KBM-7 (cell line): ENCODE results near the gene POMT1.
A peak's percentile ranks its signal among the peaks of the same experiment; 100 is the strongest.

Experiments
- DNase-seq: peaks from one replicate; pipeline ENCODE4 v3.0.0-alpha.2; 2015
- in situ Hi-C: fragments of 300-500 bp; cut with MboI; formaldehyde crosslinking; loops from 2 replicates; pipeline ENCODE4 v1.14.3; 2020; ENCODE audit warnings: low sequenced_read_pairs, low pct_unique_long_range_greater_than_20kb, mixed read lengths

POMT1 gene

GRCh38 chr9:131520503-131520902, 17.8 kb downstream of the POMT1 start:
- DNase-seq = no peak
- in situ Hi-C loops = no loop called here

GRCh38 chr9:131521203-131521602, 18.5 kb downstream of the POMT1 start:
- no peak for DNase-seq
- in situ Hi-C loops = no loop called here

- in situ Hi-C loops = no loop called here
- DNase-seq = no peak
These were observed 19.1 kb downstream of the POMT1 start for GRCh38 chr9:131521822-131522221.

GRCh38 chr9:131522257-131523085, 19.8 kb downstream of the POMT1 start:
- in situ Hi-C loops = no loop called here

DNA sequence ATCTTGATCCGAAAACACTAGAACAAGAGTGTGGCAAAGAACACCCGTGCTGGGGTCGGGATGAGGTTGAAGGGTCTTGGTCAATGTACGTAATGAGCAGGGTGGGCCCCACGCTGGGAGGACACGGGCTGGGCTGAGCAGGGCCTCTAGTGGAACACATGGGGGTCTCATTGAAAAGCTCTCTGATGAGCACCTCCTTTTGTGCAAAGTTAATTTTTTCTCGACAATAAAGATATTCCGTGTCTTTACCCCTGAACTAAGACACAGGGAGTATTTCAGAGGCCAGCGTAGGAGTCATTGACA, 20.3 kb downstream of the POMT1 start:
- in situ Hi-C loops = no loop called here
- DNase-seq = no peak

More at GRCh38 chr9:131522257-131523085, 19.8 kb downstream of the POMT1 start:
- no peak for DNase-seq

DNA sequence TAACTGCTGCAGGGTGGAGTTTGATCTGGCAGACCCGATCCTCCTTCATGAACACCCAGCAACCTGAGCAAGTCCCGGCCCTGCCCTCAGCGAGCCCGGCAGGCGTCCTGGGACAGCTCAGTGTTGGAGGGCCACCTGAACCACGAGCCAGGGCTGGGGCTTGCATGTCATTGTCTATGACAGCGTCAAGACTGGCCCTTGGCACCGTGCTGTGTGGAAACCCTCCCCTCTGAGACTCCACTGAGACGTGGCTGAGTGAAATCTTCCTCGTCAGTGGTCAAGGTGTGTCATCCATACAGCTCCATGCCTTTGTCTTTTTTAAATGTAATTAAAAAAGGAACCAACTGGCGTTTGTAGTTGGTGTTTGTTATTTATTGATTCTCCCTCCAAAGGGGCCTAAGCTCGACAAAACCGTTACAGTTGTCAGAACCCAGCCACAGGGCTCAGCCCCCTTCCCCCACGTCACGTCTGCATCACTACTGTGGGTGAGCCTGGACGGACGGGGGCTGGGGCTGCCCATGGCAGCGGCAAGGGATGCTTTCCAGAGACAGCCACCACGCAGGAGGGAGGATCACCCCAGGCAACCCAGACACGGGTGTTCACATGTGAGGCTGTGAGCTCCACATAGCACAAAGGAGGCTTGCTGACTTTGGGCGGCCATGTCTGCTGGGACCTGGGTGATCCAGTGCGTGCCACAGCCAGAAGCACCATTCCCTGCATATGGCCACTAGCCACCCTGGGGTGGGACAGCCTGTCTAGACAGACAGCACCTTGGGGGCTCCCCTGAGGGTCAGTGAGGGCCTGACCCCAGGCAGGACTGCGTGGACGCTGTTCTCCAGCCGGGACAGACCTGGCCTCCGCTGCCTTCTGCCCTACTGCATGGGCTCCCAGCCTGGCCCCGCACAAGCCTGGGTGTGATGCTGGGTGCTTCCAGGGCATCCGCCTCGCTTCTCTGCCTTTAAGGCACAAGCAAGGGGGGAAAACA, 21.0 kb downstream of the POMT1 start:
- no peak for DNase-seq
- in situ Hi-C loops = no loop called here

- in situ Hi-C loops = no loop called here
- DNase-seq = no peak
These were observed 22.1 kb downstream of the POMT1 start for GRCh38 chr9:131524665-131525315.

DNA sequence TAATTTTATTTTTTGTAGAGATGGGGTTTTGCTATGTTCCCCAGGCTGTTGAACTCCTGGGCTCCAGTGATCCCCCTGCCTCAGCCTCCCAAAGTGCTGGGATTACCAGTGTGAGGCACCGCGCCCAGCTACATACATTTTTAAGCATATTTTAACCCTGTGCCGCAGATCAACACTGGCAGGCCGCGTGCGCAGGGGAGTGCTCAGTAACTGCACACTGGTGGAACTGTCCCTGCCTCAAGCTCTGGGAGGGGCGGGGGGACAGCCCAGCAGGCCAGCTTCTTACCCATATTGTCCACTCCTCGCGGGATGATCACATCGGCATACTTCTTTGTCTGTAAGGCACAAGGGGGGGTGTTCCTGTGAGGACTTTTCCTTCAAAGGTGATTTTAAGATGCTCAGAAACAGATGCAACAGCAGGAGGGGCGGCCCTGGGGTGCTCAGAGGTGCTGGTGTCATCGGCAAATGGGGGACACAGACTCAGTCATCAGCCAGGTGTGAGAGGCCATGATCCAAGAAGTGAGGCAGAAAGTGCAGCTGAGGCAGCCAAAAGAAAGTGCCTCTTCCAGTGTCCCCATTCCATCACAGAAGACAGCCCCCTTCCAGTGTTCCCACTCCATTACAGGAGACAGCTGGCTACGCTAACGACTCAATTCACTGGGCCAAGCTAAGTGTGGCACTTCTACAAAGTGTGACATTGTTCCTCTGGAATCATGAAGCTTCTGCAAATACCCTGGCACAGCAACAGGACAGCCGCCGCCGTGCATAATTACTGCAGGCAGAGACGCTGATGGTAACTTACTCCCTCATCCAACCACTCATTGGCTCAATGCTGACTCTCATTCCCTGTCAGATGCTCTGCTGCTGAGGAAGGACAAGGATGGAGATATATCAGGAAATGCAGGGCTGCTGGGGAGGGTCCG, 23.2 kb downstream of the POMT1 start:
- in situ Hi-C loops = no loop called here
- no peak for DNase-seq

DNA sequence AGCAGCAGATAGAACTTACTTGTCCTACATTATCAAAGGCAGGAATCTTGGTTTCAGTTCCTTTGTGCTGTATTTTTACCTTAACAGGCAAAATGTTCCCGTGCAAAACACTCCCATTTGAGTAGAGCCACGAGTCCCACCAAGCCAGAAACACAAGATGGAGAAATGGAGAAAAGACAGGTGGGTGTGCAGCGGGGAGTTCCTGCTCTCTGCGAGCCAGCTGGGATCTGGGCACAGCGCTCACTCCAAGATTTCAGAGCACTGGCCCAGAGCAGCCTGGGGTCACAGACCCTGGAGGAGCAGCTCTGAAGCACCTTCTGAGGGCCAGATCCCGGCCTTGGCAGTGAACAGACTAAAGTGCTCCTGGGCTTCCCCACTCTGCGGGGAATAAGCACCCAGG, 25.5 kb downstream of the POMT1 start:
- DNase-seq = no peak
- in situ Hi-C loops = no loop called here

- DNase-seq = no peak
- in situ Hi-C loops = no loop called here
These were observed 26.3 kb downstream of the POMT1 start for GRCh38 chr9:131528886-131529505.

- in situ Hi-C loops = no loop called here
- DNase-seq = no peak
These were observed 27.2 kb downstream of the POMT1 start for GRCh38 chr9:131529597-131530545.

GRCh38 chr9:131530546-131530919, 27.8 kb downstream of the POMT1 start:
- DNase-seq = peak; percentile 15
- in situ Hi-C loops = no loop called here

GRCh38 chr9:131530920-131531832, 28.5 kb downstream of the POMT1 start, which contains the start of gene UCK1:
Gene UCK1, minus strand, starts transcription at chr9:131531263. Its CDS starts 89 bp downstream, at chr9:131531174.
- peak; percentile 82 for DNase-seq
- in situ Hi-C loops = no loop called here

GRCh38 chr9:131534721-131535237, 32.1 kb downstream of the POMT1 start:
- in situ Hi-C loops = no loop called here

DNA sequence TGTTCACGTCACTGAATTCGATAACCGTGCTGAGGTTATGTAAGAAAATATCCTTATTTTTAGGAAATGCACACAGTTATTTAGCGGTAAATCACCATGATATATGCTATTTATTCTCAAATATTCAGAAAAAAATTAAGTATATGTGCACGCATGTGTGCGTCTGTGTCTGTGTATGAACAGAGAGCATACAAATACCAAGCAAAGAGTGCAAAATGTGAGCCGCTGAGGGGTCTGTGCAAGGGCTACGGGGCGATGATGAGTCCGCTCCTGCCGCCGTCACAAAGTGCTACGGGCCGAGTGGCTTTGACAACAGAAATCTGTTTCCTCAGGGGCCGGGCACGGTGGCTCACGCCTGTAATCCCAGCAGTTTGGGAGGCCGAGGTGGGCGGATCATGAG, 35.2 kb downstream of the POMT1 start:
- no peak for DNase-seq
- in situ Hi-C loops = no loop called here

More at GRCh38 chr9:131534721-131535237, 32.1 kb downstream of the POMT1 start:
- DNase-seq = peak; percentile 65
